ENCODE data around the gene HIVEP1. TPM values are rescaled to one million over a fixed set of nuclear protein-coding genes. Genes with fewer than 3 reads are reported as not detected.

HIVEP1 gene
- total RNA-seq, 1 experiment from 2014 or later, result 24.2 TPM

- TF ChIP-seq EZH2 (IDR thresholded peaks at IDR 0.05; ENCODE audit: low read depth) (no peak), CTCF (conservative IDR thresholded peaks at IDR 0.05) (no peak)
- H3K4me1 ChIP-seq (replicated peaks; ENCODE audit: insufficient read depth), result no peaks in the 10 kb centered on the region
- peaks cover 11% of the 10 kb centered on the region; the same call in 1 of the 2 replicates for H3K36me3 ChIP-seq (ENCODE audit: low read depth)
- intact Hi-C loops (cut with micrococcal nuclease; ENCODE audit: unreplicated experiment), result no loop called here
- H3K4me2 ChIP-seq, result no peak overlapping the region
- no peaks in the 10 kb centered on the region for H3K9me2 ChIP-seq (ENCODE audit: insufficient read depth)
- peaks cover 4% of the 10 kb centered on the region; the same call in 1 of the 2 replicates for H4K20me1 ChIP-seq (ENCODE audit: insufficient read depth)
- no TSS peak for BruUV-seq (replicated peaks)
- CTCF ChIA-PET, result interaction anchor here (0.6 kb wide), 1 partner anchor 1779 kb away, joined by 4 read pairs; no protein-coding TSS in a partner anchor
- no peaks in the 10 kb centered on the region for H3K27me3 ChIP-seq (ENCODE audit: insufficient read depth, low read depth)
- no peak overlapping the region for H2AFZ ChIP-seq
- DNase-seq, result no peak
- H3K27ac ChIP-seq, result no peak overlapping the region
- no peak overlapping the region for H3K4me3 ChIP-seq
- no peaks in the 10 kb centered on the region for H3F3A ChIP-seq (ENCODE audit: insufficient read depth, low read depth)
- no peaks in the 10 kb centered on the region for H3K79me2 ChIP-seq (ENCODE audit: low read depth)
- no peaks in the 10 kb centered on the region for H3K9me3 ChIP-seq (ENCODE audit: insufficient read depth, low read depth)
- POLR2A ChIA-PET (ENCODE audit: unreplicated experiment), result no interaction called here
Observed at GRCh38 chr6:12090714-12091113, 78.6 kb downstream of the HIVEP1 start.

- POLR2A ChIA-PET (ENCODE audit: unreplicated experiment), result no interaction called here
- intact Hi-C loops (cut with micrococcal nuclease; ENCODE audit: unreplicated experiment), result no loop called here
- no TSS peak for BruUV-seq (replicated peaks)
Observed at GRCh38 chr6:12092762-12093161, 80.7 kb downstream of the HIVEP1 start.

GRCh38 chr6:12094689-12095088, 82.6 kb downstream of the HIVEP1 start:
- Histone ChIP-seq H3K9me2 (ENCODE audit: insufficient read depth) (no peaks in the 10 kb centered on the region), H3K36me3 (ENCODE audit: low read depth) (peaks cover 7% of the 10 kb centered on the region; the same call in 1 of the 2 replicates), H3K79me2 (ENCODE audit: low read depth) (no peaks in the 10 kb centered on the region), H3K27me3 (ENCODE audit: insufficient read depth, low read depth) (no peaks in the 10 kb centered on the region), H3K4me3 (no peak overlapping the region), H3K27ac (no peak overlapping the region), H3K4me1 (replicated peaks; ENCODE audit: insufficient read depth) (no peaks in the 10 kb centered on the region; the same call in 1 of the 2 replicates), H3F3A (ENCODE audit: insufficient read depth, low read depth) (no peaks in the 10 kb centered on the region), H4K20me1 (ENCODE audit: insufficient read depth) (no peaks in the 10 kb centered on the region), H3K4me2 (no peak overlapping the region), H2AFZ (no peak overlapping the region), H3K9me3 (ENCODE audit: insufficient read depth, low read depth) (no peaks in the 10 kb centered on the region)
- CTCF ChIA-PET, result no interaction called here
- intact Hi-C loops (cut with micrococcal nuclease; ENCODE audit: unreplicated experiment), result no loop called here
- POLR2A ChIA-PET (ENCODE audit: unreplicated experiment), result interaction anchor here (0.6 kb wide), 1 partner anchor 89 kb away, joined by 5 read pairs; no protein-coding TSS in a partner anchor
- BruUV-seq (replicated peaks), result no TSS peak
- DNase-seq, result no peak
- TF ChIP-seq CTCF (conservative IDR thresholded peaks at IDR 0.05) (no peak), EZH2 (IDR thresholded peaks at IDR 0.05; ENCODE audit: low read depth) (no peak)

More at GRCh38 chr6:12092762-12093161, 80.7 kb downstream of the HIVEP1 start:
- CTCF ChIA-PET, result no interaction called here
- Histone ChIP-seq H4K20me1 (ENCODE audit: insufficient read depth) (peaks cover 4% of the 10 kb centered on the region; the same call in 1 of the 2 replicates), H3K4me3 (no peak overlapping the region), H3K9me2 (ENCODE audit: insufficient read depth) (no peaks in the 10 kb centered on the region), H3F3A (ENCODE audit: insufficient read depth, low read depth) (no peaks in the 10 kb centered on the region), H3K79me2 (ENCODE audit: low read depth) (no peaks in the 10 kb centered on the region), H3K9me3 (ENCODE audit: insufficient read depth, low read depth) (no peaks in the 10 kb centered on the region), H3K4me2 (no peak overlapping the region), H3K27ac (no peak overlapping the region), H3K4me1 (replicated peaks; ENCODE audit: insufficient read depth) (no peaks in the 10 kb centered on the region; the same call in 1 of the 2 replicates), H3K36me3 (ENCODE audit: low read depth) (peaks cover 11% of the 10 kb centered on the region; the same call in 1 of the 2 replicates), H2AFZ (no peak overlapping the region), H3K27me3 (ENCODE audit: insufficient read depth, low read depth) (no peaks in the 10 kb centered on the region)
- TF ChIP-seq CTCF (conservative IDR thresholded peaks at IDR 0.05), result no peak
- TF ChIP-seq EZH2 (IDR thresholded peaks at IDR 0.05; ENCODE audit: low read depth), result no peak
- no peak for DNase-seq

Data from PC-9 (cell line).